Peyer's patch (tissue), 4 donors: ENCODE data around the gene AKNA.

Experiments
- POLR2A ChIP-seq, 2 donors: fragments of 450-650 bp; IDR thresholded peaks; one replicate each; pipeline ENCODE4 v1.5.1; 2017; ENCODE audit warnings: antibody characterized with exemption in 2 of 2, mild to moderate bottlenecking in 2 of 2, moderate library complexity in 2 of 2
- TF ChIP-seq, protein P1 (sequence below), 6 experiments: fragments of 450-650 bp in 4 of 6; fragments of 200-600 bp in 2 of 6; sonication (generic) in 1 of 6; IDR thresholded peaks; one replicate each; pipeline ENCODE4 v1.5.1; 2017 to 2019; ENCODE audit warnings: antibody characterized with exemption in 6 of 6, mild to moderate bottlenecking in 3 of 6, moderate library complexity in 1 of 6

DNA sequence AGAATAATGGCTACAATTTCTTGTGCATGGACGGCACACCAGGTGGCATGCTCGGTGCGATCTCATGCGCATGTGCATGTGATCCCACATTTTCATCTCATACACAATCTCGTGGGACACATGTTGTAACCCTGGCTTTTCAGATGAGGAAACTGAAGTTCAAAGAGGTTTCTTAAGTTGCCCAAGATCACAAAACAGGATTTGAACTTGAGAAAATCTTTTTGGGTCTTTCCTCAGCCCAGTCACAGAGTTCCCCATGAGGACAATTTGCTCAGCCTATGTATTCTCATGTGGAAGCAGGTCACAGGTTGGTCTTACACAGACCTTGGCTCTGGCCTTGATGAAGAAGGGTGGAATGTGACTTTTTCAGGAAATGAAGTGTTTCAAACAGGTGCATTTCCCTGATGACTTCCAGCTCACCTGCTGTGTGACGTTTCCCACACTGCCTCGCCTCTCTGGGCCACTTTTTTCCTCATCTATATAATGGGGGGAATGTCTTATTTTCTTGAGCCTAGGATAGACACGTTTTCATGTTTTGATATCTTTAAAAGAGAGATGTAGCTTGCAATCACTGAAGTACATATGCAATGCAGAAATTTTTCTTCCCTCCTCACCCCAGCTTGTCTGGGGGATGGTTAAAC, 71.9 kb downstream of the AKNA start:
- TF ChIP-seq, protein P1, sequence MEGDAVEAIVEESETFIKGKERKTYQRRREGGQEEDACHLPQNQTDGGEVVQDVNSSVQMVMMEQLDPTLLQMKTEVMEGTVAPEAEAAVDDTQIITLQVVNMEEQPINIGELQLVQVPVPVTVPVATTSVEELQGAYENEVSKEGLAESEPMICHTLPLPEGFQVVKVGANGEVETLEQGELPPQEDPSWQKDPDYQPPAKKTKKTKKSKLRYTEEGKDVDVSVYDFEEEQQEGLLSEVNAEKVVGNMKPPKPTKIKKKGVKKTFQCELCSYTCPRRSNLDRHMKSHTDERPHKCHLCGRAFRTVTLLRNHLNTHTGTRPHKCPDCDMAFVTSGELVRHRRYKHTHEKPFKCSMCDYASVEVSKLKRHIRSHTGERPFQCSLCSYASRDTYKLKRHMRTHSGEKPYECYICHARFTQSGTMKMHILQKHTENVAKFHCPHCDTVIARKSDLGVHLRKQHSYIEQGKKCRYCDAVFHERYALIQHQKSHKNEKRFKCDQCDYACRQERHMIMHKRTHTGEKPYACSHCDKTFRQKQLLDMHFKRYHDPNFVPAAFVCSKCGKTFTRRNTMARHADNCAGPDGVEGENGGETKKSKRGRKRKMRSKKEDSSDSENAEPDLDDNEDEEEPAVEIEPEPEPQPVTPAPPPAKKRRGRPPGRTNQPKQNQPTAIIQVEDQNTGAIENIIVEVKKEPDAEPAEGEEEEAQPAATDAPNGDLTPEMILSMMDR (IDR thresholded peaks at IDR 0.05) = no peak
- TF ChIP-seq POLR2A (IDR thresholded peaks at IDR 0.05) = no peak
